GM19193 (cell line): ENCODE results near the gene CADPS.

Experiments used
- POLR2A ChIP-seq: IDR thresholded peaks from 4 replicates; pipeline ENCODE4 v1.6.1; 2011; ENCODE audit not compliant: insufficient read depth, insufficient read length; ENCODE audit errors: extremely low read depth

CADPS gene

DNA sequence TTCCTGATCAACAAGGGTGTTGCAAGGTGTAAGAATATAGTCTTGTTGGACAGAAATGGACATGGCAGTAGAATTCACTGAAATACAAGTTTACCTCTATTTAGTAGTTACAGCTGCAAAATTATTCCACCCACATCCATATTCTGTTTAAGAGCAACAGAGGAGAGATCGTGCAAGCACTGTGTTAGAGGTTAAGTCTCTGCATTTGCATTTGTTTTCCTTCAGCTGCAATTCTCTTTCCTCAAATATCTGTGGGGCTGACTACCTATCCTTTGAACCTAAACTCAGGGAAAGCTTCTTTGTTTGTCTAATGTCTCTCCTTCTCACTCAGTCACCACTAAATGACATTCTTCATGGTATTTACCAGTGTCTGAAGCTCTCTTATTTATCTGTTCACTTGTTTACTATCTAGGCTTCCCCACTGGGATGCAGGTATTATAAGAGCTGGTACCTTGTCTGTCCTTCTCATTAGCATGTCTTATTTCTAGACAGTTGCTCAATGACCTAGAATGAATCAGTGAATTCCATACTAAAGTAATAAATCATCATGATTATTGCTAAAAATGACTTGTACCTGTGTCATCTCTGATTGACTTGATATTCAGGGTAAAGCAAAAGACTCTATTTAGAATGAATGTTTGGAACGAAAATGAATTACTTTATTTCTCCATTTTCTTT lies 326.5 kb downstream of the CADPS start:
- TF ChIP-seq POLR2A = no peak

DNA sequence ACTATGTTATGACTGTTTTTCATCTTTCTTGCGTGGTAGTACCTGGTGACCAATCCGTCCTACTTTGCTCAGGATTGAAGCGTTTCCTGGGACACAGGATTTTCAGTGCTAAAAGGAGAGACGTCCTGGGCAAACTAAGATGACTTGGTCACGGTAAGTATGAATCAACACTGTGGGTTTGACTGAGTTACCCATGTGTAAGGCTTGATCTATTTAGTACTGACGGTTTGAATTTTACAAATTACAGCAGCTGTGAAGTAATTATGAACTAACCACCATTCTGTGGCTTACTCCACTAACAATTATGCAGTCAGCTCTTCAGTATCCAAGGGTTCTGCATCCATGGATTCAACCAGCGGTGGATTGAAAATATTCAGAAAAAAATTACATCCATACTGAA lies 328.9 kb downstream of the CADPS start:
- no peak for TF ChIP-seq POLR2A

DNA sequence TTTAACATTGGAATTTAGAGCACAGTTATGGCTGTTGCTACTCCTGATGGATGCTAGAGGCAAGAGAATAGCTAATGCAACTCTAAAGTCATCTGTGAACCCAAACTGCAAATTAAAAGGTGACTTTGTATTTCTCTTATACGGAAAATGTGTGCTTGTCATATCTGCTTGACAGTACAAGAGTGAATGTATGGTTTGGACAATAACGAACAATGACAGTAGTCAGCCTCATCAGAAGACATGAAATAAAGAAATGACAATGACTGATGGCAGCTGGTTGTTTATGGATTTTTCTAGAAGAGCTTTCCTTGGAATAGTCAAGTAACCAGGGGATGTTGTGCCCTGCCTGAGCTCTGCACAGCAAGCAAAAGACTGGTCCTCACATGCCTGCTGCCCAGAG lies 333.0 kb downstream of the CADPS start:
- no peak for TF ChIP-seq POLR2A

GRCh38 chr3:62539762-62540161 lies 335.5 kb downstream of the CADPS start:
- TF ChIP-seq POLR2A = no peak

- no peak for TF ChIP-seq POLR2A
Measured at GRCh38 chr3:62538691-62539356, 336.4 kb downstream of the CADPS start.

DNA sequence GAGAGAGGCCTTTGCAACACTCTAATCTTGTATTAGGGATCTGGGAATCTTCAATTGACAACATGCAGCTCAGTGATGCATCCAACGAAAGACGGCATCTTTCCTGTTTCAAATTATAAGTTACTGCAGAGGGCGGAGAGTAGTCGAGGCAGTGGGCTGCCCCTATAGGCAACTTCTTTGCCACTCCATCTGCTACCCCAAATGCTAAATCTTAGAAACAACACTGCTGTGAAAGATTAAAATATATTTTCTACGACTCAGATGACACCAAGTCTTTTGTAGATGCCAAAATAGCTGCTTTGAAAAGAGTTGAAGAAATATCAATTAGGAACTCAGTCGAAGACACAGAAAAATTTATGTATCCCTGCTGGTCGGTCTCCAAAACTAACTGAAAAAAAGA lies 340.9 kb downstream of the CADPS start:
- no peak for TF ChIP-seq POLR2A

DNA sequence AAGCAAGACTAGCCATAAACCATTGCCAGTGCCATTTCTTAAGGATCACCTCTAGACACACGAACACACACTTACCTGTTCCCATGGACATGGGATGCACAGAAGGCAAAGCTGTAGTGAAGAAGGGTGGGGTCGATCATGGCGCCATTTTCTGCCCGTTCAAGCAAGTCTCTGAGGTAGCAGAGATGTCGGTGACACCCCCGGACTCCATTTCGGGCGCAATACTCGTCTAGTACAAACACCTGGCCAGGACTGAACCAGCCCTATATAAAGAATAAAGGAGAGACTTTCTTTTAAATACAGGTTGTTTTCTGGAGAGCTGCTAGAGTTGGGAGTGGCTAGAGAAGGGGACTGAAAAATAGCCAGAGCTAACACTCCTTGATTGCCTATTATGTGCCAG lies 342.4 kb downstream of the CADPS start:
- TF ChIP-seq POLR2A = no peak

GRCh38 chr3:62531981-62532380 lies 343.2 kb downstream of the CADPS start:
- no peak for TF ChIP-seq POLR2A

DNA sequence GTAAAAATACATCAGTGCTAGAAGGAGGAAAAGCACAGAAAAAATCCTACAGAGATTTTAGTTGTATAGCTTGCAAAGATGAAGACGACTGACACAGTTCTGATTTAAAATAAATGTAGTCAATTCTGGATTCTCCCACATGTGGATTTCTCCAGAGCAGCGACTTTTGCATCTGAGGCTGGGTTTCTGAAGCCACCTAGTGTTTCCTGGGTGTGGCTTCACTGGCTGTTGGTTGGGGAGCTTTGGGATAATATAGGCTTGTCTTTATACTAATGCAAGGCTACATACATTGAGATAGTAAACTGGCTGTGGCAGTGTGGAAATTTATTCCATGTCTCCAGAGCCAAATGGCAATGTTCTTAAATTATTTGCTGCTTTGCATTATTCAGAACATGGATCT lies 343.7 kb downstream of the CADPS start:
- TF ChIP-seq POLR2A = no peak

DNA sequence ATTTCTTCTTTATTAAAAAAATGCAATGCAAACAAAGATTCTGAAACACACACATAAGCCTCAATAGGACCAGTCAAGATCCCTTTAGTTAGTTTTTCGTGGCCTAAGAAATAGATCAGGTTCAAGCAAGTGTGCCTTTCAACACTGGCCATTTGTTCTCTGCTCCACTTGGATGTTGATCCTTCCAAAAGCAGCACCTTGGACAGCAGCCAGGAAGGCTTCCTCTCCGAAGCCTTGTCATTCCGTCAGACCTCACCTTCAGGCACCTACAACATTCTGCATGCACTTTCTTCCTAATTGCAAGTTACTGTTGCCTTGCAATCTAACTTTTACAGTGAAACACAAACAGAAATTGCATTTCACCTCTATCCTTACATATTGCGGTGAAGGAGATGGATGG lies 346.0 kb downstream of the CADPS start:
- TF ChIP-seq POLR2A = no peak

GRCh38 chr3:62527474-62527873 lies 347.7 kb downstream of the CADPS start:
- no peak for TF ChIP-seq POLR2A

DNA sequence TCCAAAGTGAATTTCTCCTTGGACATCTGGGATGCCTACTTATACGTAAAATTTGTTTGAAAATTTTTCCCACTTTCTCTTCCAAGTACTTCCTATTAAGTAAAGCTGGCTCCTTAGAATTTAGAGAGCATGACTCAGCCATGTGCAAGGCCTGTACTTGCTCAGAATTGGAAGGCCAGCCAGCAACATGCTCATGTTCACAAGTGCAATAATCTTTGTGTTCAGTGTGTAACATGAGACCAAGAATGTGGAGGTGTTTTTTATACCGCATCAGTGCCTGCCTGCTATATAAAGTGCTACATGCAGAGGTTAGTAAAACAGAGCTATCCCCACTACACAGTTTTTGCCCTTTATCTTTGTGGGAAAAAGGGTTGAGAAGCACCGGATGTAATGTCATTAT lies 349.9 kb downstream of the CADPS start:
- TF ChIP-seq POLR2A = no peak

DNA sequence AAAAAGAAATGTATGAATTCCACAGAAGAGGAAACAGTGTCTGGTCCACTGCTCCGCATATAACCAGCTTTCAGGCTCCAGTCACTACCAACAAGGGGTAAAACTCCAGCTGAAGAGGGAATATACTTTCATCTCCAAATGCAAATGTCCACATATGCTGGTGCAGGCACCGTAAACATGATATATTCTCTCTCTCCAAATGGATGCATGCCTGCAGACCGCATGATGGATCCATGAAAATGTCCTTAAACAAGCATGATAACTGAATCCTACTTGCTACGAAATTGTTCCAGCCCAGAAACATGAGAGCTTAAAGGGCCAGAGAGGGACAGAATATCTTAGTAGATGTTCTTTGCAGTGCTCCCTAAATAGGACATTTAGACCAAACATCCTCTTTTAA lies 351.5 kb downstream of the CADPS start:
- no peak for TF ChIP-seq POLR2A

DNA sequence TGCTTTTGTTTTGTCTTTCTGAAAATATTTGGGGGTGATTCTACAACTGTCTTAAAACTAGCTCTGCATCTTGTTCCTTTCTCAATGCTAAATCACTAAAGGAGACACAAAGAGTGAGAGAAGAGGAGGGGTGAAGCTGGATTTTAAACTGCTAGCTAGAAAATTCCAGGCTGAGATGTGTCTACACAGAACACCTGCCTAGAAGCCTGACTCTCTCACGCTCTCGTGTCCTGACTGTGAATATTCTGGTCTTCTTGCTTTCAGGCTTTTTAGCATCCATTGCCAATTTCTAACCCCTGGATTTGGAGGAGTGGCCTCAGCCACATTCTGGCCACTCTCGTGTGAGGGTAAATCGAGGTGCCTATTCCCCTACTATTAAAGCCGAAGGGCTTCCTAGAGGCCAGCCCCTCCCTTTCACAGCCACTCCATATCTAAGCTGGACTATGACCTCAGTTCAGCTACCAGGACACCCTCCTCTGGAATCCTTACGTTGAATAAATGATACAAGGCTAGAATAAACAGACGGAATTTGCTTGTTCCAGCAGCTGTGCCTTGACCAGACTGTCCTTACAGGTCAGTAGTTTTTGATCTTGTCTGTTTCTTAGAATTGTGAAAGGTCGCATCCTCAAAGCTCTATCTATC lies 353.6 kb downstream of the CADPS start:
- TF ChIP-seq POLR2A = no peak

DNA sequence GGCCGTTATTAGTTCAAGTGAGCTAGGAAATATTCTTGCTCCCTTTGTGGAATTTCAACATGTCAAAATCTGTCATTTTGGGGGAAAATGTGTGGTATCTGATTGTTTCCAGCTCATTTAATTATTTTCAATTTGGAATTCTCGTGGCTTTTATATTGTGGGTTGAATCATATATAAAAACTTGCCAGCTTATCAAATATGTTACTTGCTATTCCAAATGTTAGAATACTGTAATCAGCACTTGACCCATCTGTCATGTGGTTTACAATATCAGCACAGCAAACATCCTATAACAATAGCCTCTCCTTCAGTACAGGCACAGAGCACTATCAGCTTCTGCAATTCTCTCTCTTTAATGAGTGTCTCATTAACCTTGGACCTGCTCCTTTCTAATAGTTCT lies 371.7 kb downstream of the CADPS start:
- no peak for TF ChIP-seq POLR2A

GRCh38 chr3:62502315-62503300 lies 372.6 kb downstream of the CADPS start:
- no peak for TF ChIP-seq POLR2A

- TF ChIP-seq POLR2A = no peak
Measured at GRCh38 chr3:62501289-62501668, 373.9 kb downstream of the CADPS start.
